Measurements from ENCODE around the gene ALDH1L2. TPM values are rescaled to one million over a fixed set of nuclear protein-coding genes. Genes with fewer than 3 reads are reported as not detected.

Gene ALDH1L2
- polyA plus RNA-seq, 2 of the 4 experiments (the other 2 are of a cell fraction), result 2.4 to 28.1 TPM

DNA sequence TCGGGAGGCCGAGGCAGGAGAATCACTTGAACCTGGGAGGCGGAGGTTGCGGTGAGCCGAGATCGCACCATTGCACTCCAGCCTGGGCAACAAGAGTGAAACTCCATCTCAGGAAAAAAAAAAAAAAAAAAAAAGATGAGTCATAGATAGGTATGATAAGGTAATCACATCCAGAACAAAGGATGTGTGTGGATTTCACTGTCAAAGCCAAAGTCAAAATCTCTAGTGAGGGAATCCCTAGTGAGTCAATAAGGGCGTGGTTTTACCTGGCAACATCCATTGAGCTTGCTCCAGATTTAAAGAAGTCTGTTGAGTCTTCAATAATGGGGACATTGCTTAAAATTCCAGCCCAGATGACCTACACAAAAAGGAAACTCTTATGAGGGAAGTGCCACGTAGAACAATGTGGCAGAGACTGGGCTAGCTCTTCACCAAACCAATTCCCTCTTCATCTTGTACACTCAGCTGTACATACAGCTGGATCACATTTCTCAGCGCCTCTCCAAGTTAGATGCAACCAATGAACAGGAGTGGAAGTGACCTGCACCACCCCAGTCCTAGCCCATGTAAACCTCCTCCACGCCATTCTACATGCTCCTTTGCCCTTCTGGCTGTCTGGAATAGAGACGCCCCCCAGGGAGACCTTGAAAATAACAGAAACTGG lies 23.4 kb downstream of the ALDH1L2 start:
- ChIA-PET CTCF (interaction anchor here (2.4 kb wide), 1 partner anchor 679 kb away, joined by 10 read pairs; no protein-coding TSS in a partner anchor), POLR2A (interaction anchor here (0.7 kb wide), 1 partner anchor 20 kb away, joined by 3 read pairs; no protein-coding TSS in a partner anchor)
- DNase-seq (ENCODE audit: low read depth in 1 of 2, low spot score in 1 of 2) (no peak), FAIRE-seq (no peak), ATAC-seq (peak in 1 of 2 experiments; percentile 34; a peak in 1 of 6 replicates)
- 84% methylated on average over 11 of the region's 11 CpGs for WGBS (ENCODE audit: missing lambda C conversion rate)
- Histone ChIP-seq H3K27ac (no peak overlapping the region), H3K4me3 (no peak overlapping the region), H3K4me2 (no peak overlapping the region), H3K4me1 (no peaks in the 10 kb centered on the region), H3K9me3 (peaks cover 12% of the 10 kb centered on the region; the same call in 1 of the 3 replicates)
- no peak for TF ChIP-seq FOSL2 (IDR thresholded peaks at IDR 0.05)
- peak; percentile 54; the same call in 1 of the 2 replicates for TF ChIP-seq FOSL2 (CRISPR knock-in tag; IDR thresholded peaks at IDR 0.05)
- TF ChIP-seq, protein P1, sequence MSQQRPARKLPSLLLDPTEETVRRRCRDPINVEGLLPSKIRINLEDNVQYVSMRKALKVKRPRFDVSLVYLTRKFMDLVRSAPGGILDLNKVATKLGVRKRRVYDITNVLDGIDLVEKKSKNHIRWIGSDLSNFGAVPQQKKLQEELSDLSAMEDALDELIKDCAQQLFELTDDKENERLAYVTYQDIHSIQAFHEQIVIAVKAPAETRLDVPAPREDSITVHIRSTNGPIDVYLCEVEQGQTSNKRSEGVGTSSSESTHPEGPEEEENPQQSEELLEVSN (IDR thresholded peaks at IDR 0.05; ENCODE audit: borderline replicate concordance, low read depth), result no peak

DNA sequence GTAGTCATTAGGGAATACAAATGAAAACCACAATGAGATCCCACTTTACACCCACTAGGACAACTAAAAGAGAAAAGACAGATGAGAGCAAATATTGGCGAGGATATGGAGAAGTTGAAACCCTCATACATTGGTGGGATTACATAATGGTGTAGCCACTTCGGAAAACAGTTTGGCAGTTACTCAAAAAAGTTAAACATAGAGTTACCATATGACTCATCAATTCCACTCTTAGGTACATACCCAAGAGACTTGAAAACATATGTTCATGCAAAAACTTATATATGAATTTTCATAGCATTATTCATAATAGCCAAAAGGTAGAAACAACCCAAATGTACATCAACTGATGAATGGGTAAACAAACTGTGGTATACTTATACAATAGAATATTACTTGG lies 27.1 kb downstream of the ALDH1L2 start:
- ATAC-seq (no peak), FAIRE-seq (no peak)

DNA sequence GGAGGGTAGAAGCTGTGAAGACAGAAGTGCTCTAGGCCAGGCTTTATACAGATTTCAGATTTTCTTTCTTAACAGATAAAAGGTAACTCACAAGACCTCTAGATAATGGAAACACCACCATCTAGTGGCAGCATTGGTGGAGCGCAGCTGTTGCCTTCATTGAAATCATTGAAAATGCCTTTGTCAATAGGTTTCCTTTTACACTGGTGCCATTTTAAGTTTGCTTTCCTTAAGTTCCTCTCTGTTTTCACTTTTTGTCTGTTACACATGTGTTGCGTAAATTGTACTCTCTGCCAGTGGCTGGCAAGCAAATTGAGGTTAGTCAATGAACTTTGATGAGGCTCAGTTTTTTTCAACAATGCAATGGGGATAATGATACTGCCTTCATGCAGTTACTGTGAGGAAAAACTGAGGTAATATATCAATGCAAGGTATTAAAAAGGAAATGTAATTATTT lies 31.1 kb downstream of the ALDH1L2 start:
- ChIA-PET POLR2A (interaction anchor here (1.2 kb wide), 1 partner anchor 876 kb away, joined by 3 read pairs; no protein-coding TSS in a partner anchor), CTCF (interaction anchor here (0.5 to 7.5 kb wide), 36 partner anchors 9 to 1091 kb away, joined by 3 to 55 read pairs (median 4); partner anchors contain the start of gene ALDH1L2)
- H3K4me3 ChIP-seq, result no peak overlapping the region
- H3K27ac ChIP-seq, result no peak overlapping the region
- FAIRE-seq, result peak; percentile 98
- DNase-seq (ENCODE audit: low read depth in 1 of 2, low spot score in 1 of 2), result peak; percentile 42 to 83
- H3K4me2 ChIP-seq, result no peak overlapping the region
- peaks cover 21% of the 10 kb centered on the region; the same call in 1 of the 3 replicates for H3K9me3 ChIP-seq
- TF ChIP-seq TP53 (CRISPR knock-in tag; IDR thresholded peaks at IDR 0.05), result no peak
- TF ChIP-seq, protein P2, sequence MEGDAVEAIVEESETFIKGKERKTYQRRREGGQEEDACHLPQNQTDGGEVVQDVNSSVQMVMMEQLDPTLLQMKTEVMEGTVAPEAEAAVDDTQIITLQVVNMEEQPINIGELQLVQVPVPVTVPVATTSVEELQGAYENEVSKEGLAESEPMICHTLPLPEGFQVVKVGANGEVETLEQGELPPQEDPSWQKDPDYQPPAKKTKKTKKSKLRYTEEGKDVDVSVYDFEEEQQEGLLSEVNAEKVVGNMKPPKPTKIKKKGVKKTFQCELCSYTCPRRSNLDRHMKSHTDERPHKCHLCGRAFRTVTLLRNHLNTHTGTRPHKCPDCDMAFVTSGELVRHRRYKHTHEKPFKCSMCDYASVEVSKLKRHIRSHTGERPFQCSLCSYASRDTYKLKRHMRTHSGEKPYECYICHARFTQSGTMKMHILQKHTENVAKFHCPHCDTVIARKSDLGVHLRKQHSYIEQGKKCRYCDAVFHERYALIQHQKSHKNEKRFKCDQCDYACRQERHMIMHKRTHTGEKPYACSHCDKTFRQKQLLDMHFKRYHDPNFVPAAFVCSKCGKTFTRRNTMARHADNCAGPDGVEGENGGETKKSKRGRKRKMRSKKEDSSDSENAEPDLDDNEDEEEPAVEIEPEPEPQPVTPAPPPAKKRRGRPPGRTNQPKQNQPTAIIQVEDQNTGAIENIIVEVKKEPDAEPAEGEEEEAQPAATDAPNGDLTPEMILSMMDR (IDR thresholded peaks at IDR 0.05), result peak; percentile 93
- TF ChIP-seq SMC3 (IDR thresholded peaks at IDR 0.05), result peak; percentile 91
- TF ChIP-seq RAD21 (conservative IDR thresholded peaks at IDR 0.05 in 1 of 2, IDR thresholded peaks at IDR 0.05 in 1 of 2), result peak; percentile 94 to 97
- ATAC-seq, result peak; percentile 78 to 91; a peak in 5 of 6 replicates
- 2% methylated on average over 2 of the region's 2 CpGs for WGBS (ENCODE audit: missing lambda C conversion rate)
- H3K4me1 ChIP-seq, result no peaks in the 10 kb centered on the region

More for the DNA sequence above, 27.1 kb downstream of the ALDH1L2 start:
- Histone ChIP-seq H3K27ac (no peak overlapping the region), H3K4me2 (no peak overlapping the region), H3K4me1 (no peaks in the 10 kb centered on the region), H3K4me3 (no peak overlapping the region), H3K9me3 (peaks cover 21% of the 10 kb centered on the region; the same call in 1 of the 3 replicates)
- 79% methylated on average over 2 of the region's 2 CpGs for whole genome bisulfite sequencing (ENCODE audit: missing lambda C conversion rate)
- DNase-seq (ENCODE audit: low read depth in 1 of 2, low spot score in 1 of 2), result no peak
- POLR2A ChIA-PET, result no interaction called here
- CTCF ChIA-PET, result interaction anchor here (0.8 kb wide), 1 partner anchor 675 kb away, joined by 3 read pairs; no protein-coding TSS in a partner anchor
- TF ChIP-seq FOSL2 (IDR thresholded peaks at IDR 0.05) (no peak), FOSL2 (CRISPR knock-in tag; IDR thresholded peaks at IDR 0.05) (peak; percentile 63), MAZ (IDR thresholded peaks at IDR 0.05; ENCODE audit: borderline replicate concordance, low read depth, low read length) (no peak), RFX5 (IDR thresholded peaks at IDR 0.05) (no peak), MAFK (IDR thresholded peaks at IDR 0.05; ENCODE audit: partially characterized antibody) (no peak), RCOR1 (IDR thresholded peaks at IDR 0.05; ENCODE audit: low read depth, low read length) (no peak), SREBF2 (IDR thresholded peaks at IDR 0.05) (no peak), FOSB (CRISPR knock-in tag; IDR thresholded peaks at IDR 0.05) (no peak), ZFP36 (IDR thresholded peaks at IDR 0.05; ENCODE audit: borderline replicate concordance, partially characterized antibody) (no peak)
- TF ChIP-seq, protein P3, sequence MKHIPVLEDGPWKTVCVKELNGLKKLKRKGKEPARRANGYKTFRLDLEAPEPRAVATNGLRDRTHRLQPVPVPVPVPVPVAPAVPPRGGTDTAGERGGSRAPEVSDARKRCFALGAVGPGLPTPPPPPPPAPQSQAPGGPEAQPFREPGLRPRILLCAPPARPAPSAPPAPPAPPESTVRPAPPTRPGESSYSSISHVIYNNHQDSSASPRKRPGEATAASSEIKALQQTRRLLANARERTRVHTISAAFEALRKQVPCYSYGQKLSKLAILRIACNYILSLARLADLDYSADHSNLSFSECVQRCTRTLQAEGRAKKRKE (CRISPR knock-in tag; IDR thresholded peaks at IDR 0.05; ENCODE audit: low read depth), result no peak
